NK-92 (cell line): Measurements from ENCODE around the gene FRMD4B.

Experiments
- DNase-seq: peaks from one replicate; lab custom pipeline; 2025; ENCODE audit not compliant: unreplicated experiment; lab: John Stamatoyannopoulos, UW

The FRMD4B gene

DNA sequence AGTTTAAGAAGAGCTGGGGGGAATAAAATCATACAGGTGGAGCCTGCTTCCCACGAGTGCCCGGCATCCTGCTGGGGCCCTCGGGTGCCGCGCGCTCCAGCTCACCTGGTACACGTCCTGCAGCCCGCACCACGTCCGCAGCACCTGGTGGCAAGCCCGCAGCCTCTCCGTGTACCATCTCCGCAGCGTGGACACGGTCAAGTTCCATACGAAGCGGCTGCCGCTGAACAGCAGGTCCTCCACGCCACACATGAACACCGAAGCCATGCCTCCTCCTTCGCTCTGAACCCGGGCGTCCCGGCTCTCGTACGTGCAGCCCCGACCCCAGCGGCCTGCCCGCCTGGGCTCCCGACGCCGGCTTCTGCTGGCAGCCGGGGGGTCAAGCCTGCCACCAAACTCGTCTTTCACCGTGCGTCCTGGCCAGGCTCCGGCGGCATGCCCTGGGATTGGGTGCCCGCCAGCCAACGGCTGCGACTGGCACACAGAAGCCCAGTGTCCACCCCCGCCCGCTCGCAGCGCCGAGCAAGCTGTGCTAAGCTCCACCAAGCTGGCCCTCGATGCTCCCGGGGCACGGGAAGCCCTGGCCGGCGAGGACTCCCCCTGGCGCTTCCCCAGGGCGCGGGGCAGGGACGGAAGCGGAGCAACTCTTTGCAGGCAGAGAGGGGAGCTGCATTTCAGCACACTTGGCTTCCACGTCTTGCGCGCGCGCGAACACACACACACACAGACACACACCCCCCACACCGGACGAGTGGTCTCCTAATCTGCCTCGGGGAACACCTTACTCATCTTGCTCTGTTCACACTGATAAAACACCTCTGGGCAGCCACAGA is at the start of gene FRMD4B:
FRMD4B (minus strand) TSS at position 366 of the 833 bp plus-strand sequence; CDS start at position 267, 99 bp downstream.
- no peak for DNase-seq

DNA sequence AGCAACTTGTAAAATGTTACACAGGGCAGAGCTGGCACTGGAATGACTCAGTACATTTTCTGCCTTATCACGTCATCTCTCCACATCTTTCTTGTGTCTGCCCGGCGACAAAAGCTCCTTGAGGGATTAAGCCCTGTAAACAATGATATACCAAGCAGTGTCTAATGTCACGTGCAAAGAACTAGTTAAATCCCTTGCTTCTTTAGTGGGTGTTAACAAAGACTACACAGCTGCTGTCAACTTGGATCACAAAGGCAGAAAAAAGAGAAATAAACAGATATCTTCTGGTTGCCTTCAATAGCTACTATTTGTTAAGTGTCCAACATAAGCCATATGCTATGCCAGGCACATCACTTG is 48.1 kb upstream of the FRMD4B start:
- no peak for DNase-seq

DNA sequence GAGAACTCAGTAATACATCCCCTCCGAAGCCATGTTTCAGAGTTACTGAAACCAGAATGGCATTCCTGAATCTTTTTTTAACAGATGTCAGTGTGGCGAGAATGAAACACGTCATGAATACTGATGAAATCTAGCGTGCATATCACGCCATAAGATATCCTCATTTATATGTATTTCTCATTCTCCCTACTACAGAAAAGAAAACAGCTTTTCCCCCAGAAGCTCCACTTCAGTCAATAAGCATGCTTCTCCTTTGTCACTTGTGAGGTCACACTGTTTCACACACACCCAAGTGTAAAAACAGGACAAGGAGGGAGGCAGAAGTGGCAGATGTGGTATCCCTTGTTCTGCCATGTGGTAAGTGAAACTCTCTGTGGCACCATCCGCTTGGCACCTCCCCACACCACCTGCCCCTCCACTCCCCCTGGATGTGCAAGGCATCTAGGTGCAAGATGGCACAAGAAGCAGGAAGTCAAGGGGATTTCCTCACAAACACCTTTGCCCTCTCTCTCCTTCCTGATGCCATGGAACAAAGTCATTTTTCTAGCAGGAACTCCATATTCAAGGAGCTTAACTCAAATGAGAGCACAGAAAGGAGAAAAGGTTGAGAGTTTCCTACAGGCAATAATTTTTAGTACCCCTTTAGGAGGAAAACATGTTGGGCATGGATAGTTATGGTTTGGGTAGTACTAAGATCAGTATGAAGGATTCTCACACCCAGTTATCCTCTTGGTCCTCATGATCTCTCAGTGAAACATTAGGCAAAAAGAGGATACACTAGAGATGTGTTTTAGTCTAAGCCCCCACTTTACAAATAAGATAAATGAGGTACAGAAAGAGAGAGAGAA is 47.5 kb upstream of the FRMD4B start:
- no peak for DNase-seq

DNA sequence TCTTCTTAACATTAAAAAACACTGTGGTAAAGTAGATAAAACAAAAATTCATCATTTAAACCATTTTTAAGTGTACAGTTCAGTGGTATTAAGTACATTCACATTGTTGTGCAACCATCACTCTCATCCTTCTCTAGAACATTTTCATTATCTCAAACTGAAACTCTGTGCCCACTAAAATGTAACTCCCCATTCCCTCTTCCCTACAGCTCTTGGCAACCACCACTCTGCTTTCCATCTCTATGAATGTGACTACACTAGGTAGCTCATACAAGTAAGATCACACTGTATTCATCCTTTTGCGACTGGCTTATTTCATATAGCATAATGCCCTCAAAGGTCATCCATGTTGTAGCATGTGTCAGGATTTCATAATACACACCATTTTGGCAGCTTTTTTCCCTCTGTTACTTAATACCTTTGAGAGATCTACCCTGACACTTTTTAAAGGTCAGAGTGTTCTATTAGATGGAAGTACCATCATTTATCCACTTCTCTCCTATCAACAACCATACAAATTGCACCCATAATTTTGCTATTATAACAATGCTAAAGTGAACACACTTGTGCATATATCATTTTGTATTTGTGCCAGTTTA is 42.9 kb upstream of the FRMD4B start:
- DNase-seq, result no peak

DNA sequence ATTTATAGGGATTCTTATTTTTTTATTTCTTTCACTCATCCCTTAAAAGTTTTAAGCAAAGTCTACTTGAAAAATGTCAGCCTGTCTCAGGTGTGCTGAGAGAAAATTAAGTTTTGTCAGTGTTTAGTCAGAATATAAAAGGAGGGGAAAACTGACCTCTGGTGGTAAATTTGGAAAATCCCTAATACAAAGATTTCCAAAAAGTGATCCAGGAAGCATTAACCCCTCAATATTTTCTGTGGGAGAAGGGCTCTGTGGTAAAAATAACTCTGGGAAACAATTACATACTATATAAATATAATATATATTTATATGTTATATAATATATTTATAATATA is 41.0 kb upstream of the FRMD4B start:
- DNase-seq, result no peak

DNA sequence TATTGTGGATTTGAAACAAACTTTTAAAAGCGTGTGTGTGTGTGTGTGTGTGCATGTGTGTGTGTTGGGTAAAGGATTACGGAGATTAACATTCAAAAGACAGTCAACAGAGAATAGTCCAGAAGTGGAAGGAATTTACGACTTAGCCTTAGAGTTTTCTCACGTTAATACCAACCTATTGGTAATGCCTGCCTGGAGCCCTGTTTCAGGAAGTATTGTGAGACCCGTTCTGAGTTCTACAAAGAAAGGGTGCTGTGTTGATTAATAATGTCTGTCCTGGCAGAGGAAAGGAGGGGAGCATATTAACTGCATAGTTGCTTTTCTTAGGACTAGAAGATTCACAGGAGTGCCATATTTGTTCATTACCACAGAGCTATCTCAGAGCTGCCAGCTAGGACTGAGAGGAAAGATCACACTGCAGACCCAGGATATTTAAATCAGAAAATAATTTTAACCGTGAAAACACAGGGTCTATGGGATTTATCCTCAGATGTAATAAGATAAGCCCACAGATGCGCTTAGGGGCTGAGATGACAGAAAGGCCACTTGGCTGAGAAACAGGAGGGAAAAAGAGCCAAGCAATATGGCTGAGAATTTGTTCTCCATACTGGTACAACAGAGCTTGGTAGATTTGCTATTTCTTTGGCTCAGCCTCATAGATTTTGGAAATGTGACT is 40.5 kb upstream of the FRMD4B start:
- no peak for DNase-seq

DNA sequence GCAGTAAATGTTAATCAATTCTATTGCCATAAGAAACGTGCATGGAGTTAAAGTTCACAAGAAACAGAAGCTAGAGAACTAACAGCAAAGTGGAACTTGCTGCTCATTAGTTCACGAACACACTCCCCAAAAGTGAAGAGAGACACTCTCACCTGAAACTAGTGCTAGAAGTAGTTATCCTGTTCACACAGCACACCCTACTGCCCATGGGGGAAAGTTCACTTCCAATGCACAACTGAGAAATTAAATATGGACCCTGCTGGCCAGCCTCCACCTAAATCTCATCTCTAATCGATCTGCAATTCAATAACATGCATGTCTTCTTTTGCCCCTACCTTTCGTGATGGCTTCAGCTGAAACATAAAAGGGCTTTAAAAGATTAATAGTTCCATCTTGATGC is 39.4 kb upstream of the FRMD4B start:
- DNase-seq, result no peak

DNA sequence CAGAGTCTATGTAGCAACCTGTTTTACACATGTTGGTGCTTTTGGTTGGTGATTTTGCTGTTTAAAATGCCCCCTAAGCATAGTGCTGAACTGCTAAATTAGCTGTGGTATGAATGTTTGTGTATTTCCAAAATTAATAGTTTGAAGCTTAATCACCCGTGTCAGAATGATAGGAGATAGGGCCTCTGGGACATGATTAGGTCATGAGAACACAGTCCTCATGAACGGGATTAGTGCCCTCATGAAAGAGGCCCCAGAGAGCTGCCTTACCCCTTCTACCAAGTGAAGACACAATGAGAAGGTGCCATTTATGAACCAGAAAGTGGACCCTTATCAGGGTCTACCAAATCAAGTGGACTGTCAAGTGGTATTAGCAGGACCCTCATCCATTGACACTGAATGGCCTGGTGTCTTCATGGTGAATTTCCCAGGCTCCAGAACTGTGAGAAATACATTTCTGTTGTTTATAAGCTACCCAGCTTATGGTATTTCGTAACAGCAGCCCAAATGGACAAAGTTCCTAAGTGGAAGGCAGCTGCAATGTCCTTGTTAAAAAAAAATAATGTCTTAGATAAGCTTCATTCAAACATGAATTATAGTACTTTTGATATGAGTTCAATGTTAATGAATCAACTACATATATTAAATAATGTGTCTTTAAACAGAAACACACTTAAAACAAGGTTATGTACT is 37.7 kb upstream of the FRMD4B start:
- no peak for DNase-seq

DNA sequence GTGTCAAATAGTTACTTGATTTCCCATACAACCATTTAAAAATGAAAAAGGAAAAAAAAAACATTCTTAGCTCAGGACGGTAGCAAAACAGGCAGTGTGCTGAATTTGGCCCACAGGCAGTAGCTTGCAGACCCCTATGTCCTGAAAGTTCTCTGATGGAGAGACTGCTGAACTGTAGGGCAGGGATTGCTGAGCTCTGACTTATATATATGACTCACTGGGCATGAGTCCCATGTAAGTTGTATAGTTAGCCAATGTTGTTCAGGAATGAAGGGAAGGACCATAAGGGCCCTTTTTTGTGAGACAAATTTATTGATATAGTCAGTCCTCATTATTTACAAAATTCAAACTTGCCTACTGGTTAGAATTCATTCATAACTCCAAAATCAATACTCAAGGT is 36.9 kb upstream of the FRMD4B start:
- DNase-seq, result no peak

DNA sequence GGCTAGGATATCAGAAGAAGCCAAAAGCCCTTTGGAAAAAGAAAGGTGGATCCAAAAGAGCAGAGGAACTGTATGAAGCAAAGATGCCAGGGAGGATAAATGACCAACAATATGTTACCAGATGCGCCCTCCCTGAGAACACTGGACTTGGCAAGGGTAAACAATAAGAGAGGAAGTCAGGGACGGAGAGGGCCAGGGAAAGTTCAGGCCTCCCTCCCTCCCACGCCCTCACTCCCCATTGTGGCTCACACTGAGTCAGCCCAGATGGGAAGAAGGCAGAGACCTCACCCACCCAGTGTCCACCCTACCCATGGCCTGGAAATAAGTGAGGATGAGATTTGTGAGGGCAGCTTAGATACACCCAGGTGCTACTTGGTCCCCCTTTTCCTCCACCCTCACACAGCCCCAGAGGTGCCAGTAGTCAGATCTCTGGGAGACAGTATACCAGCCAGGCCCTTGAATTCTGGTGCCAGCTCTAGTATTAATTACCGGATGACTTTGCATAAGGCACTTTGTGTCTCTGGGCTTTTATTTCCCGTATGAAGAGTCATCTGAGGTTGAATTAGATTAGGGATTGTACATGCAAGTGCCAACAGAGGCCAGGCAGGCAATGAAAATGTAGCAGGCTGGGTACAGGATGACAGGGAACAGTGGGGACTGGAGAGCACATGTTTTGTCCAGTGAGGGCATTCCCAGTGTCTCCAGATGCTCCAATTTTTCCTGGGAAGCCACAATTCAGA is 35.1 kb upstream of the FRMD4B start:
- DNase-seq, result no peak

DNA sequence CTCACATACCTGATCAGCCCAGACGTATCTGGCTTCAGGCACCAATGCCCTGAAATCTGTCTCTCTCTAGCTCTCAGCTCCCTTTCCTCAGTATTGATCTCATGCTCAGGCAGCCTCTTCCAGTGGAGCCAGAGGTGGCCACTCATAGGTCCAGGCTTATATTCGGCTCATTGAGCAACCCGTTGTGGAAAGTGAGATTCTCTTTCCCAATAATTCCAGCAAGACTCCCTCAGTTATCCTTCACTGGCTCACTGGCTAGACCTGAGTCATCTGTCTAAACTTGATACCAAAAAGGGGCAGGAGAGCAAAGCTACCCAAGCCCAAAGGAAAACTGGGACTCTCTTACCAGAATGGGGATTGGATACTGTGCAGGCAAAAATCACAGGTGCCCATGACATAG is 33.4 kb upstream of the FRMD4B start:
- no peak for DNase-seq

DNA sequence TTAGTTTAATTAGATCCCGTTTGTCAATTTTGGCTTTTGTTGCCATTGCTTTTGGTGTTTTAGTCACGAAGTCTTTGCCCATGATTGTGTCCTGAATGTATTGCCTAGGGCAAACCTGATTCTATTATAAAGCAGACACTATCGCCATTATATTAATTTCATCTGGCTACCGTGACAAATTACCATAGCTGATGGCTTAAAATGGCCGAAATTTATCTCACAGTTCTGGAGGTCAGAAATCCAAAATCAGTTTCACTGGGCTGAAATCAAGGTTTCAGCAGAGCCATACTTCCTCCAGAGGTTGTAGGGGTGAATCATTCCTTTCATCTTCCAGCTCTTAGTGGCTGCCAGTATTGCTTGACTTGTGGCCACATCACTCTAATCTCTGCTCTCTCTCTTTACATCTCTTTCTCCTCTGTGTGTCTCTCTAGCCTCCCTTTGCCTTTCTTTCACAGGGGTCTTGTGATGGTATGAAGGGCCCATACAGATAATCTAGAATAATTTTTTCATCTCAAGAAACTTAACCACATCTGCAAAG is 31.7 kb upstream of the FRMD4B start:
- DNase-seq, result no peak

DNA sequence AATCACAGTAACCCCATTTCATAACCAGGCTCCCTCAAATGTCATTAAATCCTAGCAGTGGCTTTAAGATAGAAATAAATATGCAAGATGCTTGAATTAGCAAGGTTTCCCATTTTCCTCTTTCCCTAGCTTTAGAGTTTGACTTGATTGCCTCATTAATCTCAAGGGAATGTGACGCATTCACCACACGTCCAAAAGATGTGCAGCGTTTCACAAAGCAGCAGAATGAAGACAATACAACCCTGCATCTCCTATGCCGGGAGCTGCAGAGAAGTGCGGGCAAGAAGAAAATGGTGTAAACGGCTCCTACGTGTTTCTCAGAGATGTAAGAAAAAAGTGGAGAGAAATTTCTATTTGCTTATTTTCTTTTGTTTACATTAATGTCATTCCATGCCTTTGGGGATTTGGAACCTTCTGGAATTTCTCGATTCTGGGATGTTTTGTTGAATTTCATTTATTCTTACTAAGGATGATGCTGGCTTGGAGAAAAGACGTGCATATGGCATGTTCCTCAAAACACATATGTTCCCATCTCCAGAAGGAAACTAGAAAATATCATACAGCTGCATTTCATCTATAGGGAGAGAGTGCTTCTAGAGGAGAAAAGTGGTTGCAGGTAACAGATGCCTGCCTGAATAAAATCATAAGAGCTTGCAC is 27.8 kb upstream of the FRMD4B start:
- DNase-seq, result no peak

DNA sequence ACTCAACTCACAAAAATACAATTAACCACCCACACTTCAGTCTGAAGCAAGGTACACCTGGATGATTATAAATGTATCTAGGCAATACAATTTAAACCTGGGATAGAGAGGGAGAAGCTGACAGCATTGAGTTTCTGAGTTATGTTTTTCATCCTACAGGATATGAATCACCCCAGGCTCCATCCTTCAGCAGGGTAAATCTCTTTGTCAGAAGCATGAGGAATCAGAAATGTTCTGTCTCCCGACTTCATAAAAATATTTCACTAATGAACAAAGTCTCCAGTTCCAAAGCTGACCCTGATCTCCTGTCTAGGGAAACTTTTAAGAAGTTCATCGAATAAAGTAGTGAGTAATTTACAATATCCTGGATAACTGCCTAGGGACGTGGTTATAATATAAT is 25.5 kb upstream of the FRMD4B start:
- DNase-seq, result no peak

DNA sequence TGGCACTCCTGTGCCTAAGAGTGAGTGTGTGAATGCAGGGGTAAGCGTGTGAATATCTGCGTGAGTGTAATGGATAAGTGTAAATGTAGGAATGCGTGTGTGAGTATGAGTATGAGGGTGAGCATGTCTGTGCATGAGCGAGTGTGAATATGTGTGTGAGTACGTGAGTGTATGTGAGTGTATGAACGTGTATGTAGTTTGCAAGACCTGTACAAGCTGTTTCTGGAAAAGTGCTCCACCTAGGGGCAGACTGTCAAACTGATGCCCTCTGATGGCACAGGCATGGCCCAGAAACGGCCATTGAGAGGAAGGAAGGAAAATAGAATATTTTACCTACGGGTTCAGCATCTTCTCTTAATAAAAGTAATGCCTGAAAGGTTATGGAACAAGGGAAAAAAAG is 24.4 kb upstream of the FRMD4B start:
- DNase-seq, result no peak

DNA sequence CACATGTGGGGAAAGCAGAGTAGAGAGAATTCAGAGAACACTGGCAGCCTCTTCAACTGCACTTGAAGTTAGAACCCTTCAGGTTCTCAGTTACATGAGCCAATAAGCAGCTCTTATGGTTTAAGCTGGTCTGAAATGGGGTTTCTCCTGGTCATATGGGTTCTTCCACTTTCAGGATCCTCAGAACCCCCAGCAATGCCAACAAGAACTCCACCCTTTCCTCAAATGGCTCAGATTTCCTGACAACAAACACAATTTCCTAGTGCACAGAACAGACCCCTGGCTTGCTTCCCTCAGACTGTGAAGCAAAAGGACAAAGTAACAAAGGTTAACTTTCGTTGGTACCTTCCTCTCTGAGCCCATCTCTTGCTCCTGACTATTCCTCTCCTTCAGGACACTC is 23.9 kb upstream of the FRMD4B start:
- no peak for DNase-seq

DNA sequence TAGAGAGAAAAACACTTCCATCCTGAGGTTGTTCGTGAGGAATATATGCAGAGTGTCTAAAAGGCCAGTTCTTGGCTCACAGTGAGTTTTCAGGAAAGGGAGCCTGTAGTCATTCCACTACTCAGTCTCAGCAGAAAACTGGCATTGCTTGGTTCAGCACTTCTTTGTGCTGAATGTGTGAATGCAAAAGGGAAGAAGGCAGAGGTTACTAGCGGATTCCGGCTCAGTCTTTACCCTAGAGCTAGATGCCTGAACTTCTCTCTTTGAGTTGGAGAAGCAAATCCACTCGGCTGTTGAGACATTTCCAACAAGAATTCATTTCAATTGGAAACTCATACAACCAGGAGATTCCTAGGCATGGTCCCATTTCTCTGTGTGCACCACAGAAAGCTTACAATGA is 23.1 kb upstream of the FRMD4B start:
- DNase-seq, result no peak

DNA sequence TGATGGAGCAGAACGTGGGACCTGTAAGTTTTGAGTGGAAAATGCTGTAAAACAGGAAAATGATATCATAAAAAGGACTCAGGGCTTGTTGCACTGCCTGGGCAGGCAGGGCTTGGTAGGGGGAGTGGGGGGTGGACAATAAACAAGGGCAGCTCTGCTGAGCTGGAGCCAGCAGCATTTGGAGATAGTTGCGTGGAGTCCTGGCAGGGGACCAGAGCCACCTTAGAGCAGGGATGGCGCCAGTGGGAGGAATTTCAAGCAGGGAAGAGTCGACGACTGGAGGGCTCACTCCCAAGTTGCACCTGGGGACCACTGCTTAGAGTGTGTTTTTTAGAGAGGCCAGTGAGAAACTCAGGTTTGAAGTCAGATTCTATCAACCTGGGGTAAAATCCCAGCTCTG is 22.7 kb upstream of the FRMD4B start:
- DNase-seq, result no peak

DNA sequence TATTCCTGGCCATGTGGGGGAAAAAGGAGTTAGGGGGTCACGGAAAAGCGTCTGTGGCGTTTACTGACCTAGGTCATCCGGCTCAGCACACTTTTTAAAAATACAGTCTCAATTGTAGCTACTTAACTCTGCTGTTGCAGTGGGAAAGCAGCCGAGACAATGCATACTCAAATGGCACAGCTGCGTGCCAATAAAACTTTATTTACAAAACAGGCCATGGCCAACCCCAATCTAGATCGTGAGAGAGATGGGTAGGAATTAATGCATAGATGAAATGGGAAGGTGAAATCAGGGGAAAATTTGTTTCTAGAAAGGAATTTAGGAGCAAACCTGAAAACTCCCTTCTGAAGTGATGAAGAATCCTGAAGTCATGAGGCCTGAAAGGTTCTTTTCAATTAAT is 22.0 kb upstream of the FRMD4B start:
- no peak for DNase-seq

DNA sequence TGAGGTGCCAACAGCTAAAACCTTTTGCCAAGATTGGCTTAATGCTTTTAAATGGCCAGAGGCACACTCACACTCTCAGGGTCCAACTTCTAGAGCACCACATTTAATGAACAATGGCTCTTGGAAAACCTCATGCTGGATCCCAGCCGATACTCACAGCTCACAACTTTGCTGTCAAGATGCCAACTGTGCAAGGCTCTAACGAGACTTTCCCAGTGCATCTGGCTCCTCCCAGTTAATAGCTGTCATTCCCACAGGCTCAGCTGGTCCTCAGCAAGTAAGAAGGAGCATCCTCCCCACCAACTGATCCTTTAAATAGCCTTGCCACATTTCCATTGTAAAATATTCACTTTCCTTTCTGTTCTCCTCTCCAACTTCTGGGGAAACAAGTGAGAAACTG is 20.3 kb upstream of the FRMD4B start:
- DNase-seq, result no peak
